VCaP (cell line): ENCODE measurements around the gene TLE3.

ENCODE experiments used
- H3K27ac ChIP-seq: fragments of 450-650 bp; 2 replicates; pipeline ENCODE4 v1.5.1; 2017
- TF ChIP-seq, protein P1 (sequence below): fragments of 450-650 bp; conservative IDR thresholded peaks from 2 replicates; pipeline ENCODE4 v1.5.1; 2017; ENCODE audit warnings: mild to moderate bottlenecking, moderate library complexity

The TLE3 gene

GRCh38 chr15:70086636-70087035 lies 11.1 kb downstream of the TLE3 start:
- TF ChIP-seq, protein P1, sequence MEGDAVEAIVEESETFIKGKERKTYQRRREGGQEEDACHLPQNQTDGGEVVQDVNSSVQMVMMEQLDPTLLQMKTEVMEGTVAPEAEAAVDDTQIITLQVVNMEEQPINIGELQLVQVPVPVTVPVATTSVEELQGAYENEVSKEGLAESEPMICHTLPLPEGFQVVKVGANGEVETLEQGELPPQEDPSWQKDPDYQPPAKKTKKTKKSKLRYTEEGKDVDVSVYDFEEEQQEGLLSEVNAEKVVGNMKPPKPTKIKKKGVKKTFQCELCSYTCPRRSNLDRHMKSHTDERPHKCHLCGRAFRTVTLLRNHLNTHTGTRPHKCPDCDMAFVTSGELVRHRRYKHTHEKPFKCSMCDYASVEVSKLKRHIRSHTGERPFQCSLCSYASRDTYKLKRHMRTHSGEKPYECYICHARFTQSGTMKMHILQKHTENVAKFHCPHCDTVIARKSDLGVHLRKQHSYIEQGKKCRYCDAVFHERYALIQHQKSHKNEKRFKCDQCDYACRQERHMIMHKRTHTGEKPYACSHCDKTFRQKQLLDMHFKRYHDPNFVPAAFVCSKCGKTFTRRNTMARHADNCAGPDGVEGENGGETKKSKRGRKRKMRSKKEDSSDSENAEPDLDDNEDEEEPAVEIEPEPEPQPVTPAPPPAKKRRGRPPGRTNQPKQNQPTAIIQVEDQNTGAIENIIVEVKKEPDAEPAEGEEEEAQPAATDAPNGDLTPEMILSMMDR, result no peak
- no peak overlapping the region for H3K27ac ChIP-seq

DNA sequence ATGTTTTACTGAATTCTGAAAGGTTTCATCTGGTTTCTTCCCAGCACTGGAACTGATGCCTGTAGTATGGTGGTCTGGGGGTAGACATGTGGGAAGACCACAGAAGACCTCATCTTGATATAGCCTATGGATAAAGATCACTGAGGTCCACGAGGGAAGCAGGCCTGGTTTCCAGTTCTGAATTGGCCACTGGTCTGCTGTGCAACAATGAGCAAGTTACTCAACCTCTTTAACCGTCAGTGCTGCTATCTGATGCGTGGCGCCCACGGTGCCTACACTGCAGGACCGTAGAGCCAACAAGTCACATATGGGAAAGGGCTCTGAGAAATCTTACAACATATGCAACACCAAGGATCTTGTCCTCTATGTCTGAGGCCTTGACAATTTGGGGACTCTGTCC lies 13.3 kb downstream of the TLE3 start:
- no peak overlapping the region for H3K27ac ChIP-seq
- TF ChIP-seq, protein P1, result no peak

- no peak overlapping the region for H3K27ac ChIP-seq
- TF ChIP-seq, protein P1, result no peak
Measured at GRCh38 chr15:70083946-70084345, 13.8 kb downstream of the TLE3 start.

DNA sequence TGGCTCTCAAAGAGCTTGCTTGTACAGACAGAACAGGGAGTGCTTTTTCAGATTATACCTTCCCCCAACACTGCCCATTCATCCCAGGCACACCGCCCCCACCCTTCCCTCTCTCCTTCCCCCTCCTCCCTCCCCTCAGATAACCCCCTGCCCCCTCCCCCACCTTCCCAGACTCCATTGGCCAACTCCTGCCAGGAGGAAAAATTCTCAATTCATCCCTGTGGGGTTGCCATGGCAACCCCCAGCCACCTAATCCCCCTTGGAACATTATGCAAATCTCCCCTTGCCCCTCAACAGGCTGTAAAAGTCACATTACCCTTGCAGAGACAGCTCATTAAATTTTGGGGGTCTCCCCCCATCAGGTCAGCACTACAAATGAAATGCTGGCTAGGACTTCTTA lies 14.3 kb downstream of the TLE3 start:
- no peak overlapping the region for H3K27ac ChIP-seq
- TF ChIP-seq, protein P1, result no peak

GRCh38 chr15:70082281-70082900 lies 15.3 kb downstream of the TLE3 start:
- H3K27ac ChIP-seq, result 0 out of 2 replicates have a peak overlapping the region, but pooled peaks have one; percentile 38

GRCh38 chr15:70081612-70082011 lies 16.1 kb downstream of the TLE3 start:
- H3K27ac ChIP-seq, result peak overlapping the region; percentile 38; the same call in 1 of the 2 replicates
- TF ChIP-seq, protein P1, result no peak

More at GRCh38 chr15:70082281-70082900, 15.3 kb downstream of the TLE3 start:
- TF ChIP-seq, protein P1, result no peak

- H3K27ac ChIP-seq, result peak overlapping the region; percentile 38
- TF ChIP-seq, protein P1, result no peak
Measured at GRCh38 chr15:70080347-70080746, 17.4 kb downstream of the TLE3 start.
